Measurements from ENCODE around the gene DYNC1I1.

DYNC1I1 gene

DNA sequence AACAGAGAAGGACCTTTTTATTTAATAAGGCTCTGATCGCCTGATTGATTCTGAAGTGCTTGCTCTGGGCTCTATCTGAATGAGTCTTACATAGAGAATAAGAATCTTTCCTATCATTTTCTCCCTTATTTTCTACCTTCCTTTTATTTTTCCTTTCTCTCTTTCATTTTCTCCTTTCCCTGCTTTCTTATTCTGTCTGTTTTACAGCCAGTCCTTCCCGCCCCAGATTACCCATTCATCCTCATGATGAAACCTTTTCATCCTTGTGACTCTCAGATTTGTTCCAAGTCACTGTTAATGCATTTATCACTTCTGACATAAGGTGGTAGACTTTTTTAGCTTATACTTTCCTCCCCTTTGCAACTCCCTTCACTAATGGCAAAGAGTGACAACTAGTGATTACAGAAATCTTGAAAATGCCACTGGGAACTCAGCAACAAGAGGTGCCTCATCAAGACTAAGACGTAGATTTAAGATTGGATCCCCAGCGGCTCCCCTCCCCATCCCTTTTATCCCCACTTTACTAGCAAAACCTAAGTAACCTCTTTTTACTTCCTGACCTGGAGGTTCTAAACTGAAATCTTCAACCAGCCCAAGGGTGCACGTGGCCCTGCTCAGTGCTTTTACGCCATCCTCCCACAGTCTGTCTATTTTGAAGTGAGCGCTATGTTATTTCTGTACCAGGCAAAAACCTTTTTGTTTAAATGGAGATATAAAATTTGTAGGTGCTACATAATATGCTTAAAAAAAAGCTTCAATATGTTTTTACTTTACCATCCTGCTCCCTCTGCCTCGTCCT is 179.8 kb downstream of the DYNC1I1 start:
- H3K27ac Mint-ChIP-seq: no peak overlapping the region
- no peak for TF ChIP-seq CTCF (IDR thresholded peaks at IDR 0.05; ENCODE audit: unreplicated experiment in 3 of 3)
- peaks cover 3% of the 10 kb centered on the region for H3K27me3 Mint-ChIP-seq (ENCODE audit: low read depth)
- no peaks in the 10 kb centered on the region for H3K36me3 Mint-ChIP-seq (ENCODE audit: low read depth)
- no peaks in the 10 kb centered on the region for H3K9me3 Mint-ChIP-seq
- H3K4me1 Mint-ChIP-seq: no peaks in the 10 kb centered on the region
- H3K4me3 Mint-ChIP-seq: no peak overlapping the region

GRCh38 chr7:95952851-95953250 is 180.5 kb downstream of the DYNC1I1 start:
- Mint-ChIP-seq H3K9me3 (no peaks in the 10 kb centered on the region), H3K27ac (no peak overlapping the region), H3K27me3 (ENCODE audit: low read depth) (peaks cover 8% of the 10 kb centered on the region), H3K4me1 (no peaks in the 10 kb centered on the region), H3K36me3 (ENCODE audit: low read depth) (no peaks in the 10 kb centered on the region), H3K4me3 (no peak overlapping the region)
- no peak for TF ChIP-seq CTCF (IDR thresholded peaks at IDR 0.05; ENCODE audit: unreplicated experiment in 3 of 3)

- no peak overlapping the region for H3K4me3 Mint-ChIP-seq
- H3K27ac Mint-ChIP-seq: no peak overlapping the region
- H3K36me3 Mint-ChIP-seq (ENCODE audit: low read depth): no peaks in the 10 kb centered on the region
- no peaks in the 10 kb centered on the region for H3K4me1 Mint-ChIP-seq
- H3K9me3 Mint-ChIP-seq: no peaks in the 10 kb centered on the region
- TF ChIP-seq CTCF (IDR thresholded peaks at IDR 0.05; ENCODE audit: unreplicated experiment in 3 of 3): no peak
- peaks cover 8% of the 10 kb centered on the region for H3K27me3 Mint-ChIP-seq (ENCODE audit: low read depth)
Measured at GRCh38 chr7:95955748-95956147, 183.4 kb downstream of the DYNC1I1 start.

GRCh38 chr7:95957510-95957909 is 185.2 kb downstream of the DYNC1I1 start:
- H3K36me3 Mint-ChIP-seq (ENCODE audit: low read depth): no peaks in the 10 kb centered on the region
- H3K4me3 Mint-ChIP-seq: no peak overlapping the region
- H3K27me3 Mint-ChIP-seq (ENCODE audit: low read depth): peaks cover 8% of the 10 kb centered on the region
- no peak for TF ChIP-seq CTCF (IDR thresholded peaks at IDR 0.05; ENCODE audit: unreplicated experiment in 3 of 3)
- H3K4me1 Mint-ChIP-seq: no peaks in the 10 kb centered on the region
- H3K9me3 Mint-ChIP-seq: no peaks in the 10 kb centered on the region
- no peak overlapping the region for H3K27ac Mint-ChIP-seq

- Mint-ChIP-seq H3K4me1 (no peaks in the 10 kb centered on the region), H3K36me3 (ENCODE audit: low read depth) (no peaks in the 10 kb centered on the region), H3K27ac (no peak overlapping the region), H3K27me3 (ENCODE audit: low read depth) (peaks cover 5% of the 10 kb centered on the region), H3K9me3 (peaks cover 8% of the 10 kb centered on the region), H3K4me3 (no peak overlapping the region)
- TF ChIP-seq CTCF (IDR thresholded peaks at IDR 0.05; ENCODE audit: unreplicated experiment in 3 of 3): no peak
Measured at GRCh38 chr7:95960706-95961244, 188.4 kb downstream of the DYNC1I1 start.
